GM23338 (cell line): ENCODE measurements around the gene DR1. TPM values are rescaled to one million over a fixed set of nuclear protein-coding genes. Genes with fewer than 3 reads are reported as not detected.

Experiments
- ATAC-seq: fragments of 200-7000 bp; cut with Tn5 transposase; 3 replicates; pipeline ENCODE4 v1.9.1; 2020
- DNase-seq: peaks from one replicate; pipeline ENCODE4 v3.0.0-alpha.2; 2015; ENCODE audit warnings: low spot score
- H2AFZ ChIP-seq: fragments of 200-600 bp; sonication (generic); 2 replicates; pipeline ENCODE4 v1.8.0; 2016; ENCODE audit warnings: antibody characterized with exemption, mild to moderate bottlenecking, moderate library complexity
- H3F3A ChIP-seq: fragments of 200-600 bp; sonication (generic); replicated peaks from 2 replicates; pipeline ENCODE4 v1.8.0; 2017; ENCODE audit warnings: antibody characterized with exemption, mixed run types, low read depth
- H3K27ac ChIP-seq: fragments of 200-600 bp; sonication (generic); 2 replicates; pipeline ENCODE4 v1.6.1; 2016; ENCODE audit warnings: low read depth
- H3K27me3 ChIP-seq: fragments of 200-600 bp; sonication (generic); 2 replicates; pipeline ENCODE4 v1.8.0; 2016; ENCODE audit warnings: mild to moderate bottlenecking, mixed run types, moderate library complexity; ENCODE audit not compliant: insufficient read depth
- H3K36me3 ChIP-seq: fragments of 200-600 bp; sonication (generic); 2 replicates; pipeline ENCODE4 v1.8.0; 2016; ENCODE audit warnings: mild to moderate bottlenecking; ENCODE audit not compliant: insufficient read depth
- H3K4me1 ChIP-seq: fragments of 200-600 bp; sonication (generic); 2 replicates; pipeline ENCODE4 v1.8.0; 2016; ENCODE audit warnings: mild to moderate bottlenecking, moderate library complexity; ENCODE audit not compliant: insufficient read depth
- H3K4me2 ChIP-seq: fragments of 200-600 bp; sonication (generic); 2 replicates; pipeline ENCODE4 v1.7.1; 2017; ENCODE audit warnings: mixed run types
- H3K4me3 ChIP-seq: fragments of 200-600 bp; sonication (generic); 2 replicates; pipeline ENCODE4 v1.6.1; 2016; ENCODE audit warnings: mixed run types
- H3K79me2 ChIP-seq: fragments of 200-600 bp; sonication (generic); replicated peaks from 2 replicates; pipeline ENCODE4 v1.8.0; 2017; ENCODE audit warnings: mild to moderate bottlenecking; ENCODE audit not compliant: insufficient read depth
- H3K9me2 ChIP-seq: fragments of 200-600 bp; sonication (generic); 2 replicates; pipeline ENCODE4 v1.8.0; 2017; ENCODE audit not compliant: insufficient read depth
- H4K20me1 ChIP-seq: fragments of 200-600 bp; sonication (generic); replicated peaks from 2 replicates; pipeline ENCODE4 v1.8.0; 2017; ENCODE audit warnings: mild to moderate bottlenecking; ENCODE audit not compliant: insufficient read depth
- H3K27ac Mint-ChIP-seq: 2 replicates; pipeline ENCODE4 v1.8.0; 2020; ENCODE audit warnings: inconsistent platforms, mild to moderate bottlenecking, moderate library complexity, mixed read lengths
- H3K27me3 Mint-ChIP-seq: 3 replicates; pipeline ENCODE4 v1.8.0; 2022; ENCODE audit warnings: low read depth, mild to moderate bottlenecking, moderate library complexity, mixed read lengths, inconsistent platforms; ENCODE audit not compliant: insufficient read depth, poor library complexity
- H3K36me3 Mint-ChIP-seq: 3 replicates; pipeline ENCODE4 v1.8.0; 2021; ENCODE audit warnings: low read depth, mild to moderate bottlenecking, inconsistent platforms, moderate library complexity, mixed read lengths
- H3K4me1 Mint-ChIP-seq: 3 replicates; pipeline ENCODE4 v1.8.0; 2020; ENCODE audit warnings: mild to moderate bottlenecking, inconsistent platforms, mixed read lengths
- H3K4me3 Mint-ChIP-seq: 3 replicates; pipeline ENCODE4 v1.8.0; 2021; ENCODE audit warnings: moderate library complexity, mild to moderate bottlenecking, inconsistent platforms, mixed read lengths
- H3K9me3 Mint-ChIP-seq: 3 replicates; pipeline ENCODE4 v1.8.0; 2020; ENCODE audit warnings: moderate library complexity, mild to moderate bottlenecking, inconsistent platforms, mixed read lengths
- CREB1 ChIP-seq: fragments of 250-450 bp; sonication (Bioruptor Pico); IDR thresholded peaks from 2 replicates; pipeline ENCODE4 v1.5.0; 2020; ENCODE audit warnings: low read depth, mild to moderate bottlenecking, moderate library complexity
- CTCF ChIP-seq, 2 experiments: fragments of 200-600 bp in 1 of 2; sonication (generic) in 1 of 2; conservative IDR thresholded peaks; 2 replicates each; pipeline versions ENCODE4 v1.5.1 to v1.6.1; 2016 to 2017; ENCODE audit warnings: antibody characterized with exemption in 2 of 2, low read depth in 2 of 2, mild to moderate bottlenecking in 2 of 2, moderate library complexity in 1 of 2
- ETS1 ChIP-seq: IDR thresholded peaks from 2 replicates; pipeline ENCODE4 v1.6.1; 2016; ENCODE audit warnings: antibody characterized with exemption
- EZH2 ChIP-seq: fragments of 200-600 bp; sonication (generic); IDR thresholded peaks from one replicate; pipeline ENCODE4 v1.8.0; 2017; ENCODE audit warnings: antibody characterized with exemption, mild to moderate bottlenecking, low read depth; ENCODE audit not compliant: unreplicated experiment
- EZH2phosphoT487 ChIP-seq: fragments of 200-600 bp; sonication (generic); IDR thresholded peaks from one replicate; pipeline ENCODE4 v1.8.1; 2018; ENCODE audit warnings: antibody characterized with exemption; ENCODE audit not compliant: unreplicated experiment
- JUNB ChIP-seq: IDR thresholded peaks from one replicate; pipeline ENCODE4 v1.6.1; 2016; ENCODE audit warnings: antibody characterized with exemption; ENCODE audit not compliant: unreplicated experiment
- NANOG ChIP-seq: IDR thresholded peaks from 2 replicates; pipeline ENCODE4 v1.6.1; 2016; ENCODE audit warnings: antibody characterized with exemption, borderline replicate concordance
- POLR2AphosphoS5 ChIP-seq: IDR thresholded peaks from 2 replicates; pipeline ENCODE4 v1.6.1; 2016; ENCODE audit warnings: antibody characterized with exemption, low read depth
- REST ChIP-seq: IDR thresholded peaks from one replicate; pipeline ENCODE4 v1.6.1; 2018; ENCODE audit warnings: antibody characterized with exemption; ENCODE audit not compliant: unreplicated experiment
- STAT1 ChIP-seq: IDR thresholded peaks from one replicate; pipeline ENCODE4 v1.6.1; 2016; ENCODE audit warnings: antibody characterized with exemption; ENCODE audit not compliant: unreplicated experiment
- ZNF114 ChIP-seq: fragments of 250-450 bp; sonication (Bioruptor Pico); IDR thresholded peaks from 2 replicates; pipeline ENCODE4 v1.5.0; 2020; ENCODE audit warnings: mild to moderate bottlenecking, moderate library complexity
- ZNF331 ChIP-seq: fragments of 250-450 bp; sonication (Bioruptor Pico); IDR thresholded peaks from 2 replicates; pipeline ENCODE4 v1.5.0; 2020; ENCODE audit warnings: low read depth, mild to moderate bottlenecking, moderate library complexity
- ZNF462 ChIP-seq: fragments of 250-450 bp; sonication (Bioruptor Pico); IDR thresholded peaks from 2 replicates; pipeline ENCODE4 v1.5.0; 2020; ENCODE audit warnings: mild to moderate bottlenecking, moderate library complexity
- polyA plus RNA-seq: library from polyadenylated mRNA; unstranded; fragments of >200 nt; fragmentation: Nextera tagmentation; extraction: Ambion mirVana; gene quantifications from 2 replicates; pipeline ENCODE4 v1.2.1, GENCODE V29; 2016
- total RNA-seq: library from RNA; depleted of rRNA; stranded (reverse); fragments of >200 nt; shearing (Covaris generic); gene quantifications from 2 replicates; pipeline ENCODE4 v1.2.3, GENCODE V29; 2014

DR1 gene
- total and polyA plus RNA-seq, 2 experiments from 2014 or later = 20.9 to 61.2 TPM

- Histone ChIP-seq H3K4me2 (peak overlapping the region; percentile 23; the same call in 1 of the 2 replicates), H3K4me1 (peaks cover 19% of the 10 kb centered on the region), H3F3A (no peaks in the 10 kb centered on the region), H3K27me3 (no peaks in the 10 kb centered on the region), H2AFZ (peak overlapping the region; percentile 69), H3K79me2 (no peaks in the 10 kb centered on the region), H3K4me3 (no peak overlapping the region), H3K27ac (peak overlapping the region; percentile 3; the same call in 1 of the 2 replicates), H4K20me1 (no peaks in the 10 kb centered on the region), H3K9me2 (no peaks in the 10 kb centered on the region), H3K36me3 (no peaks in the 10 kb centered on the region)
- peak; percentile 91 for ATAC-seq
- Mint-ChIP-seq H3K9me3 (no peaks in the 10 kb centered on the region), H3K36me3 (peaks cover 4% of the 10 kb centered on the region; the same call in 1 of the 3 replicates), H3K4me3 (no peak overlapping the region), H3K27me3 (peaks cover 4% of the 10 kb centered on the region), H3K4me1 (peaks cover 17% of the 10 kb centered on the region), H3K27ac (no peak overlapping the region; the same call in 1 of the 2 replicates)
- peak; percentile 60 for DNase-seq
- TF ChIP-seq ETS1 = no peak
- TF ChIP-seq ZNF114 = no peak
- no peak for TF ChIP-seq JUNB
- no peak for TF ChIP-seq POLR2AphosphoS5
- no peak for TF ChIP-seq EZH2
- no peak for TF ChIP-seq CREB1 (CRISPR knock-in tag)
- TF ChIP-seq NANOG = no peak
- TF ChIP-seq ZNF462 (CRISPR knock-in tag) = no peak
- no peak for TF ChIP-seq REST
- no peak for TF ChIP-seq STAT1
- no peak for TF ChIP-seq EZH2phosphoT487
- TF ChIP-seq ZNF331 = no peak
- no peak for TF ChIP-seq CTCF (conservative IDR thresholded peaks at IDR 0.05; ENCODE audit: low read depth in 2 of 2)
These were observed 49.1 kb upstream of the DR1 start for GRCh38 chr1:93296555-93297154.
